Measurements from ENCODE around the gene SMAD7.

SMAD7 gene

DNA sequence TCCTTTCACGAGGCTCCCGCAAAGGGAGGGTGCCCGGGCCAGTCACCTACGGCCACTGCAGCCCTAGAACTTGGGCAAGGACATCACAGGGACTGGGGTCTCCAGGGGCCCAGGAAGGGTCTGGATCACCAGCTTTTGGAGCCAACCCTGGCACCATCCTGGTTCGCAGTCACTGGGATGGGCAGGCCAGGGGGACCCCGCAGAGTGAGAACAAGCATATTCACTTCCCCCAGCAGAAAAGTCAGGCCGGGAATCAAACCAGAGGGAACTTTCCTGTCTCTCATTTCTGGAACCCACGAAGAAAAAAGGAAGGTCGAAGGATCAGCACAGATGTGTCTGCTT is 15.4 kb downstream of the SMAD7 start:
- FAIRE-seq: no peak

DNA sequence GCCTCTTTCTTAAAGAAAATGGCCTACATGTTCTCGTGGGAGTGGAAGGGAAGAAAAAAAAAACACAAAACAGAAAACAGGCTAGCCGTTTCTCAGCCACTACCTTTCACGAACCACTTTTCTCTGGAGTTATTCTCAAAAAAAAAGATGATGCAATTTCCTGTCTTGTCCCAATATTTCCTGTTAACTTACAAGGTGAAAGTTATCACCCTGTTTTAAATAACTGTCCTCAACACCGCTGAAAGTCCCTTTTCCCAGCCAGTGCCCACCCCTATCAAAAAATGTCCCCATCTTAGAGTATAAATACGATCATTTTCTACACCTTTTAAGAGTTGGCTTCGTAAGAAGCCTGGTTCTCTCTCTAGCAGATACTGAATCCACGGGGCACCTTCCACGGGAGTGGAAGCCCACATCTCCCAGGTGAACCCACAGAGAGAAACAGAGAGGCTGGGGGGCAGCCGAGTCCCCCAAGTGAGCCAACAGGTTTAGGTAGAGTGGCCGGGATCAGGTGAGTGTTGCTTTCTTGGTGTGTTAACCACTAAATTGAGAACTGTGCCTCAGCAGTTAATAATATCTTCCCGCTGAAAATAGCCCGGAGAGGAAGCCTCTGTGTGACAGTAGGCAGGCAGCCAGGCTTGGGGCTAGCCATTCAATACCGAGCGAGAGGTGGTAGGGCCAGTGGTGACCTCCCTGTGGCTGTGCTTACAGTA is 15.9 kb downstream of the SMAD7 start:
- DNase-seq (ENCODE audit: extremely low spot score, insufficient read length, low read depth) (no peak), FAIRE-seq (peak; percentile 91)

More for the DNA sequence above, 15.4 kb downstream of the SMAD7 start:
- no peak for DNase-seq (ENCODE audit: extremely low spot score, insufficient read length, low read depth)

DNA sequence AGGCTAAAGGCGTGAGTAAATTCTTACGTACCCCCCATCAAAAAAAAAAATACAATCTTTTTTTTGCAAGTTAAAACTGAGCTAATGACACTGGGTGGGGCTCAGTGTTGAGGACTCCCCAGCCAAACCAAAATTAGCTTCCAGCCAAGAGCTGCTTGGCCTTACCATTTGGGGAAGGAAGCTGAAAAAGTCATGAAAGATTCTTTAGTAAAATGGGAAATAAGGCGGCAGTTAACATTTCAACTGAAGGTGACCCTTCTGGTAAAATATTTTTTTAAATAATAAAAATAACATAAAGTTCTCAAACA is 16.4 kb downstream of the SMAD7 start:
- no peak for FAIRE-seq
- DNase-seq (ENCODE audit: extremely low spot score, insufficient read length, low read depth): no peak

DNA sequence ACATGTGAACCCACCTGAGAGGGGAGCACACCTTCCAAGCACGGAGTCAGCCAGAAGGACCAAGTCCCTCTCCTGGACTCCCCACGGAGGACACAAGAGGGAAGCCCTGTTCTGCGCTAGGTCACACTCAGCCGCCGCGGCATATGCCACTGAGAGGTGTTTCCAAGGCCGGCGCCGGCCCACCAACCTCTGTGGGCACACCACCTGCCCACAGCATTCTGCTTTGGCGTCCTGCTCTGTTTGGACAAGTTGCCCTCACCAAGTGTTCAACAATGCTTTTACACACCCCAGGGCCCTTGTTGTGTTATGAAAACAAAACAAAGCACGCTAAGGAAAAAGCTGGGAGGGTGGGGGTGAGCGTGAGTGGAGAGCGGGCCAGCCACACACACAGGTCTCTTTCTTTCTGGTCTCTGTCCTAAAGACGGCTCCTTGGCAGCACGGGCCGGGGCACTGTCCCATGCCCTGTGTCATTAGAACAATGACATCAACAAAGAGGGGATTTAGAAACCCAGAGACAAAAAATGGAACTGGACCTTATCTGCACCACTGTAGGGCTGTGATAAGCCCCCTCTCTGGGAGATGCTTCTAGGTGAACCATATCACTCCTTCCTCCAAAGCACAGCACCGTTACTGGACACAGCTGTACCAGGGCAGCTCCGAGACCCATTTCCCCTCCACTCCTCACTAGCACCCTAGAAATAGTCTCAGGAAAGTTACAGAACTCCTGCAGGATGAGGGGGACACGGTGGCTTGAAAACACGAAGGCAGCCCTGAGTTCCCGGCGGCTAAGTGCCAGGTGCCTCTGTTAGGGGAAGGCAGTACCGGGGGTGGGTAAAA is 17.0 kb downstream of the SMAD7 start:
- no peak for DNase-seq (ENCODE audit: extremely low spot score, insufficient read length, low read depth)
- FAIRE-seq: peak; percentile 66

DNA sequence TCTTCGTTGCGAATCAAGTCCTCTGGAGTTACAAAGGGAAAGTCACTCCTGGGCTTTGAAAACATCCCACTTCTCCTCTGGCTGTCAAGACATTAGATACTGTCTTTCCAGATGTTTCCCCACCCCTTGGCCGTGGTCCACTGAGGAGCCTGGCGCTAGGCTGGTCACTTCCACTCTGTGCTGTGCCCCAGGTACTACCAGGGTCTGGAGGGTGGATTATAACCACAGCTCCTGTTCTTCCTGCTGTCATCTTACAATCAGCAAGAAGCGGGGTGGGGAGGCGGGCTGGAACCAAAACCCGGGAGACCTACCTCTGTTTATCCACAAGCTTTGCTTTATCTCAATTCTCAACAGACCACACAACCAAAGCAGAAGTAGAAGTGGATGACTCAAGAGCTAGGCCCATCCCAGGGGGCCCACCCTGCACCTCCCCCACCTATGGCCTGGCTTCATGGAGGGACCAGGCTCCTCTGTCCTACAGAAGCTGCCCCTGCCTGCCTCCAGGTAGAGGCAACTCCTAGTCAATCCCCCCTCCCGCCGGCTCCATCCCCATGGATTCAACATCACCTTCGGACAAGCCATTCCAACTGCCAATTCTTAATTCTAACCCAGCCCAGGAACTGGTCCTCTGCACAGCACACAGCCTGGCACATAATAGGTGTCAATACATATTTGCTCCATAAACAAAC is 17.8 kb downstream of the SMAD7 start:
- DNase-seq (ENCODE audit: extremely low spot score, insufficient read length, low read depth): no peak

DNA sequence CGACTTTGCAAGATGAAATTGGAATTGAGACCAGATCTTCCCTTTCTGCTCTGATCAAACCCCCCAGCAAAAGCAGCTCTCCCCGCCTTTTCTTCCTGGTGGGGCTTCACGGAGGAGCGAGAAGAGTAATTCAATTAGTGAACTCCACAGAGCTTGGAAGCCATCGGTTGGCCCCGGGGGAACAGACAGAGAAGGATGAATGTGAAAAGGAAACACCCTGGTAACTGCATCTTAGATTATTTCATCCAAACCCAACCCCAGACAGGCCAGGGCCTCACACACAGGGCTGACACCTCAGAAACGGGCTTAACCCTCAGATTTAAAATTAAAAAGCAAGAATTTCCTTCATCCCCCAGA is 18.3 kb downstream of the SMAD7 start:
- no peak for DNase-seq (ENCODE audit: extremely low spot score, insufficient read length, low read depth)
- FAIRE-seq: no peak

More for the DNA sequence above, 17.8 kb downstream of the SMAD7 start:
- peak; percentile 18 for FAIRE-seq

DNA sequence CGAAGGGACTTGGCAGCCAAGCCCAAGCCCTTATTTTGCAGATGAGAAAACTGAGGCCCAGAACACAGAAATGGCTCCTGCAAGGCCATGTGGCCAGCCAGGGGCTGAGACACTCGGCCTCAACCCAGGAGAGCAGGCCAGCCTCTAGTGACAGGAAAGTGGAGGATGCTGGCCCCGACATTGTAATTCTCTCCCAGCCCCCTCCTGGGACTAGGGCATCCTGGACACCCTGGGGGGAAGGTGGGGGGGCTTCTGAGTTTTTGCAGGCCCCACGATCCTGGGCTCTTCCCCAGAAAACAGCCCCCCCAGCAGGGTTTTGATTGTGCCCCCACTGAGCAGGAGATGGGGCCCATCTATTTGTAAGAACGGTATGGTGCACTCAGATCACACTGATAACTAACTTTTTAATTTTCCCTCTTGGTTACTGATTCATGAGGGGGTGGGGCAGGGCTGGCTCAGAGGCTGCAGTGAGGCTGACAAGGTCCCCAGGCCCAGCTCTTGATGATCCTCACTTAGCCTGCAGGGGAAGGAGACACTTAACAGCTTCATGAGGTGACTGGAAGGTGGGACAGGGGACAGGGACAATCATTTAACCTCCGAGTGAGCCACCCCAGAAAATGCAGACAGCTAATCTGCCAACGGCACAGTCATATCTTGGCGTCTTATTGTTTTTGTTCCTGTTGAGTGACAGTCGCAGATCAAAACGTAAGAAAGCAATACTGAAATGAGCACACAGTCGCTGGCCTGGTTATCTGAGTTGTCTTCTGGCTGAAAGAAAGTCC is 18.9 kb downstream of the SMAD7 start:
- DNase-seq (ENCODE audit: extremely low spot score, insufficient read length, low read depth) (no peak), FAIRE-seq (peak; percentile 93)

DNA sequence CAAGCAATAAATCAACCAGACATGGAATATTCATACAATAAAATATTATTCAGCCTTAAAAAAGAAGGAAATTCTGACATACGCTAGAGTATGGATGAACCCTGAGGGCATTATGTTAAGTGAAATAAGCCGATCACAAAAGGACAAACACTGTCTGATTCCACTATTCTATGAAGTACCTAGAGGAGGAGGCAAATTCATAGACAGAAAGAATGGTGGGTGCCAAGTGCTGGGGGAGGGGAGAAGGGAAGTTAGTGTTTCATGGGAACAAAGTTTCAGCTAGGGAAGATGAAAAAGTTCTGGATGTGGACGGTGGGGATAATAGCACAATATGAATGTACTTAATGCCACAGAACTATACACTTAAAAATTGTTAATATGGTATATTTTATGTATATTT is 19.8 kb downstream of the SMAD7 start:
- DNase-seq (ENCODE audit: extremely low spot score, insufficient read length, low read depth): no peak
- no peak for FAIRE-seq

DNA sequence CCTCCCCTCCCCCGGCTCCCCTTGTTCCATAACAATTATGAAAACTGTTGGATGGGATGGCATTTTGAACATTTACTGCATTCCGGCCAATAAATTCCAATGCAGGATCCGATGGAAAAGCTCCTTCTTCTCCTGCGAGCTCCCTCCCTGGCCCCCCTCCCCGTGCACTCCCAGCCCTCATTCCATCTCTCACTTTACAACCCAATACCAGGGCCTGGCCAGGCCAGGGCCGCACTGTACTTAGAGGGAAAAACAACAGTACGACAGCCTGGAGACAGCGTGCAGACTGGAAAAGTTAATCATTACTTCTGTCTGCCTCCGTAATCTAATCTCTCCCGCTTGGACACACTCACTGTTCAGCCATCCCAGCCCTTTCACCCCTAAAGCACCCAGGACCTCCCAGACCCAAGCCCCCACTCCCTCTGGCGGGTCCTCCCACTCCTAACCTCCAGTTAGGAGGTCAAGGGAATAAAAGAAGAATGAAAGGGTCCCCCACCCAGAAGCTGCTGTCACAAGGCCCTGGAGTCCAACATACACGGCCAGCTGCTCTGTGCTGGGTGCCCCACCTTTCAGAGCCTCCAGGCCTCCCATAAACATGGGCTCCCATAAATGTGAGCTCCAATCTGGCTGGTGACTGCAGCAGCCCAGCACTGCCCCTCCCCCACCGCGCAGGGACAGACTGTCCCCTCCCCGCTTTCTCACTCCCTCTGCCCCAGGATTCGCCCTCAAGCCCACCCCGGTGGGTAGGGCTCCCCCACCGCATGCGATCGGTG is 20.6 kb downstream of the SMAD7 start:
- FAIRE-seq: no peak
- no peak for DNase-seq (ENCODE audit: extremely low spot score, insufficient read length, low read depth)

DNA sequence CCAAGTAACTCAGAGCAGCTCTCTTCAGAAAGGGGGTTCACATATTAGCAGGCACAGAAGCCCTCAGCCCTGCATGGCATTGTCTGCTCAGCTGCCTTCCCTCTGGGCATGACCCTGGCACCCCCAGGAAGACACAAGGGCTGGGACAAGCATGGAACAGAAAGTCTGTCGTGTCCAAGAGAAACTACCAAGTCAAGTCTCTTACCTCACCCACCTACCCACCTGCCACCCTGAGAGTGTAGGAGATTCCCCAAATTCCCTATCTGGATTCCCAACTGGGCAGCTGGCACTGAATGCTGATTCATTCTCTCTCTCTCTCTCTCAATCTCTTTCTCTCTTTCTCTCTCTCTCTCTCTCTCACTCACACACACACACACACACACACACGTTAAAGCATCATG is 21.6 kb downstream of the SMAD7 start:
- no peak for FAIRE-seq

DNA sequence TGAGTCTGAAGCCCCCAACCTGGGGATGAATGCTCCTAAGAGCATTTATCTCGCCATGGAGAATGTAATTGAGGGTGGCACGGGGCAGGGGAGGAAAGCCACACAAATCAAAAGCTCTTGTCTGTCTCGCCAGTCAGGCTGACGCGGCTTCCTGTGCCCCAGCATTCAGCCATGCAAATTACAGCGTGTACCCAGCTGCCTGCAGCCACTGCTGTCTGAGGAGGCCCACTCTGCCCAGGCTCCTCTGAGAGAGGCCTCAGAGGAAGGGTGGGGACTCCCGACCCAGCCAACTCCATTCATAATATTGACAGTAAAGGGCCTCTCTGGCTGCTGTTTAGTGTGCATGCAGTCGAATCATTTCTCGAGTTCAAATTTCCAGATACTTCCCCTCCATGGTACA is 22.0 kb downstream of the SMAD7 start:
- DNase-seq (ENCODE audit: extremely low spot score, insufficient read length, low read depth) (no peak), FAIRE-seq (peak; percentile 94)

More for the DNA sequence above, 21.6 kb downstream of the SMAD7 start:
- DNase-seq (ENCODE audit: extremely low spot score, insufficient read length, low read depth): no peak

DNA sequence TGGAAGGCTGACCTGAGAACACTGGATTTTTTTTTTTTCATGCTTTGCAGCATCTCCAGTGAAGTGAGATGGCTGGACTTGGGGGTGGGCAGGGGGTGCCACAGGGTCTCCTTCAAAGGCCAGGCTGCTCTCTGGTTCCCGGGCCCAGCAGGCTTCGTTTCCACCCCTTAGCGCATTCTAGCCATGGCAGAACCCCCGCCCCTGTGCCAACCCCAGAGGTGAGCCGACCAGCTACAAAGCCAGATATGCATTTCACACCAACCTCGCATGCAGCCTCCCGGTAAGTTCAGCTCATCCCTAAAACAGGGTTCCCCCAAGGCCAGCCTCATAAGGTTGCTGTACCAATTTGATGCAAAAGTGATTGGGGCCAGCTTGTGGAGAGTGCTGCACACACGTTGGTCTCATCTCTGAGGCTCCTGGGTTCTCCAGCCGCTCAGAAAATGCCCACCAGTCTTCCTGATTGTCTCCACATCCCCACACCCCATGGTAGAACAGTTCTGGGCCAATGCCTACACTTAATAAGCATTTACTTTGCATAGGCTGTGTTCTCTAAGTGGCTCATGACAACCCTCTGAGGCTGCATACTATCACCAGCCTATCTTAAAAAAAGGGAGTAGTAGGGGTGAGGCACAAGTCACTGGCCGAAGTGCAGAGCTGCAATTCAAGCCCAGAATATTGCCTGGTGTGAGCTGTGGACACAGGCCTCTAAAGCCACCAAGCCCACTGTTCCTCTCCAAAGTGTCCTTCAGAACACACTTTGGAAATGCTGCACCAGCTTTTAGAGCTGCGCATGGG is 23.3 kb downstream of the SMAD7 start:
- FAIRE-seq (no peak), DNase-seq (ENCODE audit: extremely low spot score, insufficient read length, low read depth) (no peak)

DNA sequence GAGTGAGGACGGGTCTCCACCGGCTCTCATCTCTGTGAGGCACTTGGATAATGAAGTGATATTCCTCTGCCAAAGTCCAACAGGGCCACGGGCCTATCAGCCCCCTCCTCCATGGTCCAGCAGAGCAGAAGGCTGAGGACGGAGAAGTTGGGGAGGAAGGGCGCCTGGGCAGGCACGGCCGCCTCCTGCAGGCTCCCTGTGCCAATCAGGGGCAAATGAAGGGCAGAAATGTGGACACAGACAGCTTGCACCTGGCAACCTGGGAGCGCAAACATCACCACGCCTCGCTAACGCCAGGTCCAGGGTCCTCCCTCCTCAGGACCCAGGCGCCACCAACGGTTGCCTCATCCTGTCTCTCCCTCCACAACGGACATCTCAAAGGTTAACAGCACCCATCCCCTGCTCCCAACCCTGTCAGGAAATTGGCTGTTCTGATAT is 24.3 kb downstream of the SMAD7 start:
- DNase-seq (ENCODE audit: extremely low spot score, insufficient read length, low read depth) (no peak), FAIRE-seq (no peak)

DNA sequence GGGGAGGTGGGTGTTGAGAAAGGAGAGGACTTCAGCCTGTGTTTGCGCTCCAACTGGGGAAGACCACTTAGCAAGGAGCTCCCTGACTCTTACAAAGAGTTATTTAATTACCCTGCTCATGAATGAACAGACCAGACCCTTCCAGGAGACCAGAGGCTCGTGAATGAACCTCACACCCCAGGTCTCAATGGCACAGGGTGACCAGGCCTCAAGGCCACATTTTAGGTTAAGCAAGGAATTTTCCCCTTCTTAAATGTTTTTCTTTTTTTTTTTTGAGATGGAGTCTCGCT is 25.3 kb downstream of the SMAD7 start:
- no peak for FAIRE-seq
- DNase-seq (ENCODE audit: extremely low spot score, insufficient read length, low read depth): no peak

DNA sequence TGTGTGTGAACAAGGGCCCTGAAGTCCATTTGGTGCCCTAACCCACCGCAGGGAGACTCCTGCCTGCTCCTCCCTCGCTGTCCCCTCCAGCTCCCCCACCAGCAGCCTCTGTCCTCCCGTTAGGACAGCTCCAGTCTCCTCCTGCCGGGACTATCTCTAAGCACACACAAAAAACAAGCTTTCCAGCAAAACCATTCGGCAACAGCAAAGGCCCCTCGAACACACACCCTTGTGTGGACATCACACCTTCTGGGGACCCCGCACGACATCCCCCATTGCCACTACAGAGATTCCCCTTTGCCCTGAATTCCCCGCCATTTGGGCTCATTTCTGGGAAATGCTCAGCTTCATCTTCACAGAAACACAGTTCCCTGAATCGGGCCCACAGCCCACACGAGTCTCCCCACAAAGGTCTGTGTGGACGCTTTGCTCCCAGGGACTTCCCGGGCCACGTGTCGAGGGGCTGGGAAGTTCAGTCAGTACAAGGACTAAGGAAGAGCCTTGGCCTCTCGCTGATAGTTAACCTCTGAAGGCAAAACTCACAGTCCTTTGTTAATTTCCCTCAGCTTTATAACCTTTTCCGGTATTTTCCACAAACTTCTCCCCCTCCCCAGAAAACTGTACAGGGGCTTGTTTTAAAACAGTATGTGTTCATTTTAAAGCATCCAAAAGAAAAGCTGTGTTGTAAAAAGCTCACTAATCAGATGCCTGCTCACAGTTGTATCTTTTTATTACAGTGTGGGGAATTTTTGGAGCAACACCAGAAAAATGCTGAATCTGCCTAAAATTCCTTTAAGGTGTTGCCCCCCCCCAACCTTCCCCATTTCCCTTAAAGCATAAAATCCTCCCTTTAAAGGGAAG is 25.9 kb downstream of the SMAD7 start:
- DNase-seq (ENCODE audit: extremely low spot score, insufficient read length, low read depth): no peak
- no peak for FAIRE-seq

DNA sequence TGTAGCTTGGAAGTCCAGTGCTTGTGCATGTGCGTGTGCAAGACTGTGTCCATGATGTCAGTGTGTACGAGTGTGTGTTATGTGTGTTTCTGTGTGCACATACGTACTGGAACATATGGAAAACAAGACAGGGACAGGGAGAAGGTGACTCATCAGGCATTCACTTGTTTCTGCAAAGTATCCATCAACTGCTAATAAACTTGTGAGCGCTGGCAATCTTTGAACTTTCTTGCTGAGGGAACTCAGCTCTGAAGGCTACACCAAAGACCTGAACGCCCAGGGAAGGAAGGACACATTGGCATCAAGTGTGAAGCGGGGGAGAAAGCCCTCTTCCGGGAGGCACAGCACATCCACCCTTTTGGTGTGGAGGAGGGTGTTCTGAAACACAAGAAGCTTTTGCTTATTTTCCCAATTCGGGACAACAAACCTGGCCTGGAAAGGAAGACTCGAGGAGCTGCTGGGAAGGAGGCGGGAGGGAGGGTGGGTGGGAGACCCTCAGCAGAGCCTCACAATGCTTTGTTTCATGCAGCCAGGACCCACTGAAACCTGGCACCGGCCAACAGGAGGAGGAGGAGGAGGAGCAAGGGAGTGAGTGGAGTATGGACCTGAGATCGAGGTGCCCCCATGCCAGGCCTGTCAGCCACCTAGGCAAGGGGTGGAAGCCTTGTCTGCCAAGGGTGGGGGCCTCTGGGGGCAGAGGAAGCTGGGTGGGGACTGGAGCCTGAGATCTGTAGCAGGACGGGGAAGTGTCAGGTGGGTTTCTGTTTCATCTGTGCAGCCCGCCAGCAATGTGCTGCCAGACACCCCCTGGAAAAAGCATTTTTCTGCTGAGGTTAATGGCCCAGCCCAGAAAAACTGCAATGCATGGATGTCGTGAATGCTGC is 26.8 kb downstream of the SMAD7 start:
- FAIRE-seq (peak; percentile 51), DNase-seq (ENCODE audit: extremely low spot score, insufficient read length, low read depth) (no peak)

Data from GM18507 (cell line).